Measurements from ENCODE around the gene IRAK2.
"Not testable (repeated sequence)": the region's sequence is repeated elsewhere in the genome, so short reads cannot be mapped to it uniquely, and the experiment has no call there.

IRAK2 gene

DNA sequence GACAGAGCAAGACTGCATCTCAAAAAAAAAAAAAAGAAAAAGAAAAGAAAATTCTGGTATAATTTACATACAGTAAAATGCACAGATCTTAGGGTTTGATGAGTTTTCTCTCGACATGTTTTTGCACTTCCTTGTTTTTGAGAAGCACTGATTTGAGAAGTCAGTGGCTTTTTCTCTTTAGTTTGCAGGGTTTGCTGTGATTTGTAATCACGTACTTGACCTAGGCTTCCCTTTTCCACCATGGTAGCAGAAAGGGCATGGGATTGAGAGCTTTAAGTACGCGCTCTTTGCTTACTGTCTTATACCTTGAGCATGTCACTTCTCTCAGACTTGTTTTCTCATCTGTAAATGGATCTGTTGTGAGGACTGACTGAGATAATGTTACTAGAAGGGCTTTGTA, 19.0 kb upstream of the IRAK2 start:
- peaks cover 29 to 43% of the 10 kb centered on the region in 2 donors for H3K36me3 Mint-ChIP-seq
- H3K4me1 Mint-ChIP-seq: peaks cover 22 to 52% of the 10 kb centered on the region in 2 donors
- H3K27me3 Mint-ChIP-seq: no peaks in the 10 kb centered on the region
- DNase-seq: no peak
- no peak for ATAC-seq (replicated peaks)
- H3K4me3 Mint-ChIP-seq: peak overlapping the region; percentile 41 to 59
- H3K27ac Mint-ChIP-seq: peak overlapping the region; percentile 67
- peaks cover 0 to 3% of the 10 kb centered on the region in 2 donors for H3K9me3 Mint-ChIP-seq

- Mint-ChIP-seq H3K27me3 (no peaks in the 10 kb centered on the region), H3K4me3 (peak overlapping the region; percentile 21 to 70), H3K27ac (peak overlapping the region; percentile 73), H3K36me3 (peaks cover 24 to 34% of the 10 kb centered on the region in 2 donors), H3K4me1 (peaks cover 16 to 37% of the 10 kb centered on the region in 2 donors), H3K9me3 (peaks cover 0 to 3% of the 10 kb centered on the region in 2 donors)
- peak; percentile 61 to 96 for ATAC-seq (replicated peaks)
- no peak for DNase-seq
Observed at GRCh38 chr3:10149226-10149625, 15.5 kb upstream of the IRAK2 start.

GRCh38 chr3:10150987-10151386, 13.7 kb upstream of the IRAK2 start:
- Mint-ChIP-seq H3K4me1 (peaks cover 11 to 27% of the 10 kb centered on the region in 2 donors), H3K36me3 (peaks cover 25 to 32% of the 10 kb centered on the region in 2 donors), H3K27me3 (no peaks in the 10 kb centered on the region), H3K9me3 (peaks cover 0 to 3% of the 10 kb centered on the region in 2 donors), H3K27ac (no peak overlapping the region), H3K4me3 (no peak overlapping the region)
- no peak for ATAC-seq (replicated peaks)
- DNase-seq: no peak

GRCh38 chr3:10154335-10155122, 10.2 kb upstream of the IRAK2 start:
- Mint-ChIP-seq H3K9me3 (no peaks in the 10 kb centered on the region), H3K4me3 (no peak overlapping the region), H3K27me3 (no peaks in the 10 kb centered on the region), H3K36me3 (peaks cover 20 to 23% of the 10 kb centered on the region in 2 donors), H3K27ac (no peak overlapping the region), H3K4me1 (peaks cover 3 to 7% of the 10 kb centered on the region in 2 donors)
- ATAC-seq (replicated peaks): no peak
- no peak for DNase-seq

- H3K27ac Mint-ChIP-seq: no peak overlapping the region
- peaks cover 15 to 17% of the 10 kb centered on the region in 2 donors for H3K36me3 Mint-ChIP-seq
- no peaks in the 10 kb centered on the region for H3K27me3 Mint-ChIP-seq
- H3K4me1 Mint-ChIP-seq: peaks cover 1 to 2% of the 10 kb centered on the region in 2 donors
- H3K4me3 Mint-ChIP-seq: no peak overlapping the region
- ATAC-seq (replicated peaks) (no peak), DNase-seq (no peak)
- H3K9me3 Mint-ChIP-seq: no peaks in the 10 kb centered on the region
Observed at GRCh38 chr3:10155123-10155472, 9.6 kb upstream of the IRAK2 start.

GRCh38 chr3:10155658-10156057, 9.1 kb upstream of the IRAK2 start:
- Mint-ChIP-seq H3K4me1 (peaks cover 0 to 1% of the 10 kb centered on the region in 2 donors), H3K4me3 (no peak overlapping the region), H3K36me3 (peaks cover 13 to 14% of the 10 kb centered on the region in 2 donors), H3K9me3 (no peaks in the 10 kb centered on the region), H3K27me3 (no peaks in the 10 kb centered on the region), H3K27ac (no peak overlapping the region)
- no peak for DNase-seq
- no peak for ATAC-seq (replicated peaks)

DNA sequence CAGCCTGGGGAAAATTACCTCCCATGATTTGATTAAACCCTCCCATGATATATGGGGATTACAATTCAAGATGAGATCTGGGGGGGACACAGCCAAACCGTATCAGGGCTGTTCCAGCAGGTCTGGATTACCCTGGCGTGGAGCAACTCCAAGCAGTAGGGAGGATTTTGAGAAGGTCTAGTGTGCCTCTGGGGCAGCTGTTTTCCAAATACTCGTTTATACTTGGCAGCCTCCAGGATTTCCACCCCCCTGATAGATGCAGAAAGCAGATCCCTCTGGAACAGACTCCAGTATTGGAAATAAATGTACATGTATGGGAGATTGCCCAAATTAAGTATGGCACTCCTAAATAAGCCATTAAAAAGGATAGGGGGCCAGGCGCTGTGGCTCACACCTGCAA, 7.7 kb upstream of the IRAK2 start:
- ATAC-seq (replicated peaks) (no peak), DNase-seq (no peak)
- H3K9me3 Mint-ChIP-seq: no peaks in the 10 kb centered on the region
- H3K4me1 Mint-ChIP-seq: peaks cover under 1 to 5% of the 10 kb centered on the region in 2 donors
- H3K27ac Mint-ChIP-seq: no peak overlapping the region
- no peak overlapping the region for H3K4me3 Mint-ChIP-seq
- no peaks in the 10 kb centered on the region for H3K27me3 Mint-ChIP-seq
- peaks cover 8 to 10% of the 10 kb centered on the region in 2 donors for H3K36me3 Mint-ChIP-seq

GRCh38 chr3:10158555-10158954, 6.2 kb upstream of the IRAK2 start:
- not testable (repeated sequence) for DNase-seq; H3K27me3 Mint-ChIP-seq; H3K4me3 Mint-ChIP-seq; H3K4me1 Mint-ChIP-seq; ATAC-seq (replicated peaks); H3K9me3 Mint-ChIP-seq; H3K27ac Mint-ChIP-seq
- peaks cover 8 to 10% of the 10 kb centered on the region in 2 donors for H3K36me3 Mint-ChIP-seq

DNA sequence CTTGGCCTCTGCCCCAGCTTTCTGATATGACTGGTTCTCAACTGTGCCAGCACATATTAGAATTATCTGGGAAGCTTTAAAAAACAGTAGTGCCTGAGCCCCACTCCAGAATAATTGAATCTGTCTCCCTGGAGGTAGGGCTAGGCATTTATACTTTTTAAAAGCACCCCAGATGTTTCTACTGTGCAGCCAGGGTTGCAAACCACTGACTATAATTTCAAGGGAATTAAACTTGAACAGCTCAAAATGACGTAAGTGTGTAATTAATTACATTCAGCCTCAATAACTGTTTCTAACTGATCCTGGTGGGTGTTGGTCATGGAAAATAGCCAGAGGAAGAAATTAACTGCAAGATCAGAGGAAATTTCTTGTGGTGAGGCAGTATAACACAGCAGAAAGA, 4.4 kb upstream of the IRAK2 start:
- DNase-seq (no peak), ATAC-seq (replicated peaks) (no peak)
- Mint-ChIP-seq H3K27me3 (no peaks in the 10 kb centered on the region), H3K27ac (no peak overlapping the region), H3K4me3 (no peak overlapping the region), H3K9me3 (no peaks in the 10 kb centered on the region), H3K4me1 (peaks cover 4 to 5% of the 10 kb centered on the region in 2 donors), H3K36me3 (peaks cover 6 to 10% of the 10 kb centered on the region in 2 donors)

GRCh38 chr3:10160925-10161324, 3.8 kb upstream of the IRAK2 start:
- Mint-ChIP-seq H3K4me3 (no peak overlapping the region), H3K27ac (no peak overlapping the region), H3K4me1 (peaks cover 4 to 7% of the 10 kb centered on the region in 2 donors), H3K27me3 (no peaks in the 10 kb centered on the region), H3K9me3 (no peaks in the 10 kb centered on the region), H3K36me3 (peaks cover 1 to 5% of the 10 kb centered on the region in 2 donors)
- ATAC-seq (replicated peaks) (no peak), DNase-seq (no peak)

- Mint-ChIP-seq H3K36me3 (no peaks in the 10 kb centered on the region), H3K27me3 (no peaks in the 10 kb centered on the region), H3K4me1 (peaks cover 7 to 20% of the 10 kb centered on the region in 2 donors), H3K4me3 (no peak overlapping the region), H3K9me3 (no peaks in the 10 kb centered on the region), H3K27ac (no peak overlapping the region)
- DNase-seq: no peak
- no peak for ATAC-seq (replicated peaks)
Observed at GRCh38 chr3:10162185-10162584, 2.5 kb upstream of the IRAK2 start.

DNA sequence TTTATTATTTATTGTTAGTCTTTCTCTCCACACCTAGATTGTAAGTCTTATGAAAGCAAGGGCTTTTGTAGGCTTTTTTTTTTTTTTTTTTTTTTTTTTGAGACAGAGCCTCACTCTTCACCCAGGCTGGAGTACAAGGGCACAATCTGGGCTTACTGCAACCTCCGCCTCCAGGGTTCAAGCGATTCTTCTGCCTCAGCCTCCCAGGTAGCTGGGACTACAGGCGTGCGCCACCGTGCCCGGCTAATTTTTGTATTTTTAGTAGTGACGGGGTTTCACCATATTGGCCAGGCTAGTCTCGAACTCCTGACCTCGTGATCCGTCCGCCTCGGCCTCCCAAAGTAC, 546 bp upstream of the IRAK2 start:
- not testable (repeated sequence) for ATAC-seq (replicated peaks); DNase-seq; H3K27ac Mint-ChIP-seq; H3K9me3 Mint-ChIP-seq; H3K36me3 Mint-ChIP-seq; H3K27me3 Mint-ChIP-seq
- Mint-ChIP-seq H3K4me1 (peaks cover 11 to 32% of the 10 kb centered on the region in 2 donors), H3K4me3 (peak overlapping the region; percentile 71 to 85)

GRCh38 chr3:10166213-10166604, 1.5 kb downstream of the IRAK2 start:
- H3K36me3 Mint-ChIP-seq: peaks cover 8 to 11% of the 10 kb centered on the region in 2 donors
- no peak for ATAC-seq (replicated peaks)
- H3K27ac Mint-ChIP-seq: no peak overlapping the region
- peak overlapping the region in 1 of 2 donors; percentile 13 for H3K4me3 Mint-ChIP-seq
- no peak for DNase-seq
- peaks cover 21 to 45% of the 10 kb centered on the region in 2 donors for H3K4me1 Mint-ChIP-seq
- peaks cover 6 to 7% of the 10 kb centered on the region in 2 donors for H3K9me3 Mint-ChIP-seq
- no peaks in the 10 kb centered on the region for H3K27me3 Mint-ChIP-seq

DNA sequence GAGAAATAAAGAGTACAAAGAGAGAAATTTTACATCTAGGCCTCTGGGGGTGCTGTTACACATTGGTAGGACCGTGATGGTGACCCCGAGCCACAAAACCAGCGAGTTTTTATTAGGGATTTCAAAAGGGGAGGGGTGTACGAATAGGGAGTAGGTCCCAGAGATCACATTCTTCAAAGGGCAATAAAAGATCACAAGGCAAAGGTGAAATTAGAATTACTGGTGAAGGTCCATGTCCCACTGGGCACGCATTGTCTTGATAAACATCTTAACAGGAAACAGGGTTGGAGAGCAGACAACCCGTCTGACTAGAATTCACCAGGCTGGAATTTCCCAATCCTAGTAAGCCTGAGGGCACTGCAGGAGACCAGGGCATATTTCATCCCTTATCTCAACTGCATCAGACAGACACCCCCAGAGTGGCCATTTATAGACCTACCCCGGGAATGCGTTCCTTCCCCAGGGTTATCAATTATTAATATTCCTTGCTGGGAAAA, 4.3 kb downstream of the IRAK2 start:
- peaks cover 8 to 11% of the 10 kb centered on the region in 2 donors for H3K36me3 Mint-ChIP-seq
- H3K9me3 Mint-ChIP-seq: peaks cover 6 to 7% of the 10 kb centered on the region in 2 donors
- no peak overlapping the region for H3K4me3 Mint-ChIP-seq
- ATAC-seq (replicated peaks) (no peak), DNase-seq (no peak)
- no peaks in the 10 kb centered on the region for H3K27me3 Mint-ChIP-seq
- H3K4me1 Mint-ChIP-seq: peaks cover 23 to 47% of the 10 kb centered on the region in 2 donors
- no peak overlapping the region for H3K27ac Mint-ChIP-seq

- H3K27me3 Mint-ChIP-seq: no peaks in the 10 kb centered on the region
- DNase-seq (no peak), ATAC-seq (replicated peaks) (peak in 1 of 2 donors; percentile 18)
- peaks cover 9 to 11% of the 10 kb centered on the region in 2 donors for H3K36me3 Mint-ChIP-seq
- no peak overlapping the region for H3K4me3 Mint-ChIP-seq
- H3K27ac Mint-ChIP-seq: peak overlapping the region; percentile 17
- H3K4me1 Mint-ChIP-seq: peaks cover 26 to 48% of the 10 kb centered on the region in 2 donors
- peaks cover 6 to 7% of the 10 kb centered on the region in 2 donors for H3K9me3 Mint-ChIP-seq
Observed at GRCh38 chr3:10170915-10171478, 6.3 kb downstream of the IRAK2 start.

Measured in stimulated activated naive B cell treated with anti-CD40 and anti-IgM and Interleukin-4, amounts not matched to agents 10 μg/mL and 1 μg/mL and 100 μg/mL, for 72 hours (primary cell).